GM18867 (cell line): ENCODE data around the gene SLC7A6.
"Not testable (repeated sequence)": the region's sequence is repeated elsewhere in the genome, so short reads cannot be mapped to it uniquely, and the experiment has no call there.

Experiments
- ATAC-seq: cut with Tn5 transposase; IDR thresholded peaks from one replicate; pipeline ENCODE4 v1.9.1; 2021; ENCODE audit warnings: mild to moderate bottlenecking, moderate library complexity; ENCODE audit not compliant: unreplicated experiment

Gene SLC7A6

DNA sequence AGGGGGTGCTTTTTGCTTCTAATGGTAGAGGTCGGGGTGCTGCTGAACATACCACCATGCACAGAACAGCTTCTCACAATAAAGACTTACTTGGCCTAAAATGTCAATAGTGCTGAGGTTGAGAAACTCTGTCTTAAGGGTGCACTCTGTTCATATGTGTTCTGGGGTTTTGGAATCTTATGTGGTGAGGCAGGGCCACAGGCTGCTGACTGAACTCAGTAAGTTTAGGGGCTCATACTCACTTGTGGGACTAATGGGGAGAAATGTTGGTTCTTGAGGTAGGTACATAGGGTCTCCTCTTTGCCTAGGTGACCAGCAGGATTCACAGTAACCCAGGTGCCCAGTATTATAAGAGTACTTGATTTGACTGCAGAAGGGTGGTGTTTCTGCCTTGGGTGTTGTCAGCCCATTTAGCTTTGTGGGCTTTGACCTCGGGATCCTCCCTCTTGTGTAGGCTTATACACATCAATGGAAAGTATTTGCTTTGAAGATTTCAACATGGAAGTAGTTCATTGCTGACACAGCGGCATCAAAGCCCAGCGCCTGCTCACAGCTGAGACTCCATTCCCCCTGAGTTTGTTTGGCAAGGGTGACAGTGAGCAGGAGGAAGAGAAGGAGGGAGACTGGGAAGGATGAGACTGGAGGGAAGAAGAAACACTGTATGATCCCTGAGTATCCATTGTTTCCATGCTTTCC, 17.2 kb downstream of the SLC7A6 start:
- no peak for ATAC-seq

DNA sequence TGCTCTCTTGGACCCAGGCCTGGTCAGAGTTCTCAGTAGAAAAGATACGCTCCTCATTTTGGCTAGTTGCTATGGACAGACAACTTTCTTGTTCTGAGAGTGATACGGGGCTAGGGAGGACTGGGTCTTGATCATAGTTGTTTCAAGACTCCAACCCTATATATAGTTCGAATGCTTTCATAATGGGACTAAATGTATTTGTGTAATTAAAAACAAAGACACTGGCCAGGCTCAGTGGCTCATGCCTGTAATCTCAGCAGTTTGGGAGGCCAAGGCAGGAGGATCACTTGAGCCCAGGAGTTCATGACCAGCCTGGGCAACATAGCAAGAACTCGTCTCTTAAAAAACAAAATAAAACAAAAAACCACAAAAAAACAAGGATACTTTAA, 17.7 kb downstream of the SLC7A6 start:
- ATAC-seq = no peak

DNA sequence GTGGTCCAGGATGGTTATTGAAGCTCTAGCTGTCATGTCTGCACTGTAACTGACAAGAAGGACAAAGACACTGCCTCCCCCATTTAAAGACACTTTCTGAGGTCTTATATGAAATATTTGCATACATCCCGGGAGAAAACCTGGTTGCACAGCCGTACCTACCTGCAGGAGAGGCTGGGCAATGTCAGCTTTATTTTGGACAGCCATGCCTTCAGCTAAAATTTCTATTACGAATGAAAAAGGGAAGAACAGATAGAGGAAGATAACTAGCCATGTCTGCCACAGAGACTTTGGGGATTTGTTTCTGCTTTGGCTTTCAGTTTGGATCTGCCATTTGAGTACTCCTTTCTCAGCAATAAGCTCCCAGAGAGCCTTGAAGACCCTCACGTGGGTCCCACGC, 19.0 kb downstream of the SLC7A6 start:
- no peak for ATAC-seq

DNA sequence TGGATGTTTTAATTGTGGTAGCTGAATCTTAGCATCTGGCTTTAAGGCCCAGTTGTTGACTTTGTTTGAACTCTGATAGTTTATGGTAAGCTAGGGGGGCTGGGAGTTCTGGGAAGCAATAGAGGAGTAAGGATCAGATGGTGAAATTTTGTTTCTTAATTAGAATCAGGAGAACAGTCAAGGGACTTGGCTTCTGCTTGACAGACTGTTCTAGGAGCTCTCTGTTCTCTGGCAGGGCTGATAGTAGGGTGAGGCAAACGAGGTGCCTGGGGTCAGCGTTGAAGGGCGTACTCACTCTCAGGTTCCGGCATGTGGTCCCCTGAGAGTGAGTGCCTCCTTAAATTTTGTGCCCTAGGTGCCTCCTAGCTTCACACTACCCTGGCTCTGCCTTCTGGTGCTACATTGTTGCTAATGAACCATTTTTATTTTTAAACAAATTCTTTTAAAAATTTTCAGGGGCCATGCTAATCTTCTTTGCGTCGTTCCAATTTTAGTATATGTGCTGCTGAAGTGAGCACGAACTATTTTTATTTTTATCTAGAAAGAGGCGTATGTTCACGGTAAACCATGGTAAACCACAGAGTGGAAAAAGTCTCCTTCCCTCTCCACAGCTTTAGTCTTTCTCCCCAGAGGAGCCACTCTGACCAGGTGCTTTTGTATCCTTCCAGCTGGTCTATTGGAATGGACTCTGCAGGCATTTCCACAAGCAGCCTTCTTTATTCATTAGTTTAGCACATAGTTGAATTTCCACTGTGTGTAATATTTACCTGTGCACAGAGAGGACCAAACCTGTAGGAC, 19.7 kb downstream of the SLC7A6 start:
- ATAC-seq = peak; percentile 46

DNA sequence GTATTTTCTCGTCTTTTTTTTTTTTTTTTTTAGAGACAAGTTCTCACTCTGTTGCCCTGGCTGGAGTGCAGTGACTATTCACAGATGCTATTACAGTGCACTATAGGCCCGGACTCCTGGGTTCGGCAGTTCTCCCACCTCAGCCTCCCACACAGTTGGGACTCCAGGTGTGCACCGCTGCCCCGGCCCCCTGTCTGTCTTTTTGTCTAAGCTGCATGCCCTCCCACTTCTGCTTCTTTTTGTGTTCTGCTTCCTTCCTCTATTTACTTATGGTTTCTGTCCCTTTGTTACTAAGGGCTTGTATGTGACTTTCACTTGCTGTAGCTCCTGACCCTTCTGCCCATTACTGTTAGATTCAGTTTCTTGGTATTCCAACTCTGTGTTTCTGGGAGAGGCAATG, 20.5 kb downstream of the SLC7A6 start:
- peak; percentile 59 for ATAC-seq

DNA sequence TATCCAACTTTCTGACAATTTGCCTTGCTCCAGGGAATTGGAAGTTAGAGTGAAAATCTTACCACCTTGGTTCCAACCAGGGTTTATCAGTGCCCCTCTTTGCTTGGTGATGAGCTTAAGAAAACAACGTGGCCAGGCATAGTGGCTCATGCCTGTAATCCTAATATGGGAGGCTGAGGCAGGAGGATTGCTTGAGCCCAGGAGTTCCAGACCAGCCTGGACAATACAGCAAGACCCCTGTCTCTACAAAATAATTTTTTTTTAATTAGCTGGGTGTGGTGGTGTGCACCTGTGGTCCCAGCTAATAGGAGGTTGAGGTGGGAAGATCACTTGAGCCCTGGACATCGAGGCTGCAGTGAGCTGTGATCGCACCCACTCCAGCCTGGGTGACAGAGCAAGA, 21.4 kb downstream of the SLC7A6 start:
- no peak for ATAC-seq

DNA sequence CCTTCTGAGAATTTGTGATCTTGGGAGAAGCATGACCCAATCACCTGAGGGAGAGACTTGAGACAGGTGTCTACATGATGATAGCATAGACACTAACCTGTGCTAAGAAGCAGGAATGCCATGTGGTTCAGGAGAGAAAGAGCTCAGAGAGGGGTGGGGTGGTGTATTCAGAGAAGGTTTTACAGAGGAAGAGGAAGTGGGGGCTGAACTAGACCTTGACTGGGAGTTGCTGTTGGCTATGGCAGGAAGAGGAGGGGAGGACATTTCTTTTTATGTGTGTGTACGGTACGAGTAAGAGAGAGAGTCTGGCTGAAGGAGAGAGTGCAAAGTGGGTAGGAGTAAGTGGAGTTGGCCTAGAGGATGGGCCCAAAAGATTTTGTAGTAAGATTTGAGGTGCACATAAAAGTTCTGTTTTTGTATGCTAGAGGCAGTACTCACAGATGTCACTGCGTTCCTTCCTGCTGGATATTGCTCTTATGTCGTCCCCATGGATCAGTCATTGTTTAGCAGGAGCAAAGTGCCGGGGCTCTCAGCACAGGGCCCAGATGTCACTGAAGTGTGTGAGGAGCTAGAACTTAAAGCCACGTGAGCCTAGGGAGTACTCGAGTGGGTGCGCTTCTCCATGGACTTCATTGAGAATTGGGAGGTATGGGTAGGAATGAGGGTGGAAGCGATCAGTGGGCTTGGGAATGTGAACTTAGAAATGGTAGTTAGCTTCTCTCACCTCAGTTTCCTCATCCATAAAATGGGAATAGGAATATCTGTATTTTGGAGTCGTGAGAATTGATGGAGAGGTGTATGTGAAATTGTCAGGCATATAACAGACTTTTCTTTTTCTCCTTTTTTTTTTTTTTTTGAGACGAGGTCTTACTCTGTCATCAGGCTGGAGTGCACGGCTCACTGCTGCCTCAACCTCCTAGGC, 22.1 kb downstream of the SLC7A6 start:
- ATAC-seq = no peak

DNA sequence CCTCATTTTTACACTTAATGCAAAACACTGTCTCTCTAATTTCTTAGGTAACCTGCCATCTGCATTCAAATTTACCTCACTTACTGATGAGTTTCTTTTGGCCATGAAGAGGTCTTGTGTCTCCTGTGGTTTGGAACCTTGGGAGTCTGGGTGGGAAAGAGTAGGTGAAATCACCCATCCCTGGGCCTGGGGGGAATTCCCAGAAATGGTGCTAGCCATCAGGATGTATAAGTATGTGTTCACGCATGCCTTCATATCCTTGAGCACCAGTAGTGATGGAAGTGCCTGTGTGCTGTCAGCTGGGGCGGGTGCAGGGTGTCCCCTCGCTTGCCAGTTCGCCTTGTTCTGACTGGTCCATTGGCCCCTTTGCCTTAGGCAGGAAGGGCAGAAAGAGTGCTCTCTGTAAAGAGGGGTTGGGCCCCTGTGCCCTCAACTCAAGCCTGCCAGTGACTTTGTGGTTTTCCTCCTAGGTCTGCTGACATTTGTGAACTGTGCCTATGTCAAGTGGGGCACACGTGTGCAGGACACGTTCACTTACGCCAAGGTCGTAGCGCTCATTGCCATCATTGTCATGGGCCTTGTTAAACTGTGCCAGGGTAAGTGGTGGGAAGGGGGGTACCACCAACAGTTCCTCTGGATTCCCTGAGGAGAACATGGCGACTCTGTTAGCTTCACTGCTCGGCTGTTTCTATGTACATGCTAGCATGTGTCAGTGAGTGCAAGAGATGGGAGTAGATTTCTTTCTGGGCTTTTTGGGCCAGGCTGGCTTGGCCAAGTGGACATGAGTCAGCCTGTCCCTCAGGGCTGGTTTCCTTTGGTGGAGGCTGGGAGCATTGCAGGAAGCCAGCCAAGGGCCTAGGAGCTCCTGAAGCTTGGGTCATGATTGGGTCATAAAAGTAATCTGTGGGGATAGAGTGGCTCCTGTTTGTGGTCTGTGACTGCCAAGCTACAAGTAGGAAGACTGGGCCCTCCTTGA, 23.2 kb downstream of the SLC7A6 start:
- no peak for ATAC-seq

DNA sequence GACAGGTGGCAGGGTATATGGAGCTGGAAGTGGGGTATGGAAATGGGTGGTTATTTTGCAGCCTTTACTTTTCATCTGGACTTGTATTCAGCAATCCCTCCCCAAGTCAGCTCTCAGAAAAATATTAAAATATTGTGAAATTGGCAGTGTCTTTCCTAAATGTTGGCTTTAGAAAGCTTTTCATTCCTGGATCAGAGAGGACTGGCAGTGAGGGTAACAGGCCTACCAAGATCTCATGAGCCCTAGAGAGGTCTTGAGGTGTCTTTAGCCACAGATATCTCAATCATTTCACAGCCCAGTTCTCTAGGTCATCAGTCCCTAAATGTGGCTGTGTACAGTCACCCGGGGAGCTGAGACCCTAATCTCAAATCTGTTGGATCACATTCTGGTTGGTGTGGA, 23.9 kb downstream of the SLC7A6 start:
- no peak for ATAC-seq

DNA sequence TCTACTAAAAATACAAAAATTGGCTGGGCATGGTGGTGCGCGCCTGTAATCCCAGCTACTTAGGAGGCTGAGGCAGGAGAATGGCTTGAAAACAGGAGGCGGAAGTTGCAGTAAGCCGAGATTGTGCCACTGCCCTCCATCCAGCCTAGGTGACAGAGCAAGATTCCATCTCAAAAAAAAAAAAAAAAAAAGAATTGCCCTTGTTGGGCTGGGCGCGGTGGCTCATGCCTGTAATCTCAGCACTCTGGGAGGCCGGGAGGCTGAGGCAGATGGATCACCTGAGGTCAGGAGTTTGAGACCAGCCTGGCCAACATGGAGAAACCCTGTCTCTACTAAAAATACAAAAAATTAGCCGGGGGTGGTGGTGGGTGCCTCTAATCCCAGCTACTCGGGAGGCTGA, 24.5 kb downstream of the SLC7A6 start:
- not testable (repeated sequence) for ATAC-seq

DNA sequence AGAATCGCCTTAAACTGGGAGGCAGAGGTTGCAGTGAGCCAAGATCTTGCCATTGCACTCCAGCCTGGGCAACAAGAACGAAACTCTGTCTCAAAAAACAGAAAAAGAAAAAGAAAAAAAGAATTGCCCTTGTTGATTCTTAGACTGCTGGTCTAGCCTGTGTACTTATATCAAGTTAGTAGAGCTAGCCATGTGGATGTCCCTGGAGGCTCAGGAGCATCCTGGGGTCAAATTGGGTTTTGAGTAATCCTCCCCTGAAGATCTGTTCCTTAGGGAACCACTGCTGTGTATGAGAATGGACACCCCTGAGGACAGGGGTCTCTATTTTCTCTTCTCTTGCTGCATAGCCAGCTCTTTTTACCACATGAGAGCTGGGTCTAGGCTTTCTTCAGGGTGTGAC, 24.9 kb downstream of the SLC7A6 start:
- ATAC-seq = no peak

DNA sequence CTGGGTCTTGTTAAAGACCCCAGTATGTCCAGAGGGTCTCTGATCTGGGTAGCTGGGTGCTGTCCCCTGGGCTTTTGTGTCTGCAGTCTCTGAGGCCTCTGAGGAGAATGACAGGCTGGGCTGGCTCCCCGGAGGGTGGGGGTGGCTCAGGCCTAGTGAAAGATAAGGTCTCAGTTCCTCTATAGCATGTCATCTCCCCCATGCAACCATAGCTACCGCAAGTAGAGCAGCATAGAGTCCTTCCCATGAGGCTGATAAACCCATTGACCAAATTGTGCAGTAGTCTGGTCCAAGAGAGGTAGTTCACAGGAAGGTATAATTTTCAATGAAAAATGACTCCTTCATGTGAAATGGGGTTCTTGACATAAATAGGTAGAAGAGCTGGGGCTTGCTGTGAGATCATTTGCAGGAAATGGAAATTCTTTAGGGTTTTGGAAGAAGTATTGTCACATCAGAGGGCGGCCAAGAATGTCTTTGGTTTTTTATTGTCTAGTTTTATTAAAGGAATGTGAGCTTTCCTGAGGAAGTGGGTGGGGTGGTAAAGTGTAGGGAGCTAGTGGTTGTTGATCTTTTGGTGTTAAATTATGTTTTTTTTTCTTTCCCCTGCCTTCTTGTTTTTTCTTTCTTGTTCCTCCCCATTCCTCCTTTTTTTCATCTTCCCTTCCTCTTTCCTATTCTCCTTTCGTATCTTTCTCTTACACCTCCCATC, 25.4 kb downstream of the SLC7A6 start:
- ATAC-seq = peak; percentile 74

DNA sequence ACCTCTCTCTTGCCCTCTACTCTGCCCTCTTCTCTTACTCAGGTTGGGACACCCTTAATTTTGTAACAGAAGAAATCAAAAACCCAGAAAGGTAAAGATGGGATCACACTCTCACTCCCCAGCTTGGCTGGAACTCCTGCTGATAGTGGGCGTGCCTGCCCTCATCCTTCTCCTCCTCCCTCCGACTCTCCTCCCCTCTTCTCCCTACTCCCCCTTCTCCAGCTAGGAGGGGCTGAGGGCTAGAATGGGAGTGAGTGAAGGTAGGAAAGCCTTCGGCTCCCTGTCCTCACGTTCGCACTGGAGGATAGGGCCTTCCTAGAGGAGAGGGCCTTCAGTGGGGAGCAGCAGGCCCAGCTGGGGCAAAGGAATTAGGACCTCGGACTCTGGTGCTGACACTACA, 26.1 kb downstream of the SLC7A6 start:
- no peak for ATAC-seq

DNA sequence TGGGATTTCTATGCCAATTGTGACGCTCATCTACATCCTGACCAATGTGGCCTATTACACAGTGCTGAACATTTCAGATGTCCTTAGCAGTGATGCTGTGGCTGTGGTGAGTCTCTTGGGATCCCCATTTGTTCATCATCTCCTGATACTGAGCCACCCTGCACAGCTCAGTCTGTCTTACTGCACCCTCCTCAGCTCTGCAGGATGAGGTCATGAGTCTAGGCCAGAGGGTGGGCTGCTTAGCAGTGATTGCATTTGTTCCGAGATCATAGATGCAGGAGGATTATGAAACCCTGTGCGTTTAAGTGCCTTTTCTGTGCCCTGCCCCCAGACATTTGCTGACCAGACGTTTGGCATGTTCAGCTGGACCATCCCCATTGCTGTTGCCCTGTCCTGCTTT, 26.9 kb downstream of the SLC7A6 start:
- no peak for ATAC-seq

DNA sequence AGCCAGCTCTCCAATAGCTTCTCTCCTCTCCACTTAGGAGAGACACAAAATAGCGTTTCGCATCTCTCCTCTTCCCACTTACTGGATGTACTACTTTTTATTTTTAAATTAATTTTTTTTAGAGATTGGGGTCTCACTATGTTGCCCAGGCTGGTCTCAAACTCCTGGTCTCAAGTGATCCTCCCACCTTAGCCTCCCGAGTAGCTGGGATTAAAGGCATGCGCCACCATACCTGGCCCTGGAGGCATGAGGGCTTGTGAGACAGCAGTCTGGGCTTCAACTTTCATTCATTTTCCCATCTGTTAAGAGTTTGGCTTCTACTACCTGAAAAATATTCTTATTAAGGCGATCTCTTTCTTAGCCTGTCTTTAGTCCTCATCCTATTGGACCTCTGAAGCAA, 28.1 kb downstream of the SLC7A6 start:
- no peak for ATAC-seq

DNA sequence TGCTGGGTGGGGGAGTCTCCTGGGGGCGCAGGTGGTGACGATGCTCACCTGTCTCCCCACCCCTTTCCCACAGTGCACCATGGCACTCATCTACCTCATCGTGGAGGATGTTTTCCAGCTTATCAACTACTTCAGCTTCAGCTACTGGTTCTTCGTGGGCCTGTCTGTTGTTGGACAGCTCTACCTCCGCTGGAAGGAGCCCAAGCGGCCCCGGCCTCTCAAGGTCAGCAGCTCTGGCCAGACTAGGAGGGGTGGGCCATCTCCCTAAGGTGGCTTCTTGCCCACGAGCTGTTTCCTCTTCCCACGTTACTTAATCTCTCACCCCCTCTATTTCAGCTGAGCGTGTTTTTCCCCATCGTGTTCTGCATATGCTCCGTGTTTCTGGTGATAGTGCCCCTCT, 32.0 kb downstream of the SLC7A6 start:
- ATAC-seq = no peak

DNA sequence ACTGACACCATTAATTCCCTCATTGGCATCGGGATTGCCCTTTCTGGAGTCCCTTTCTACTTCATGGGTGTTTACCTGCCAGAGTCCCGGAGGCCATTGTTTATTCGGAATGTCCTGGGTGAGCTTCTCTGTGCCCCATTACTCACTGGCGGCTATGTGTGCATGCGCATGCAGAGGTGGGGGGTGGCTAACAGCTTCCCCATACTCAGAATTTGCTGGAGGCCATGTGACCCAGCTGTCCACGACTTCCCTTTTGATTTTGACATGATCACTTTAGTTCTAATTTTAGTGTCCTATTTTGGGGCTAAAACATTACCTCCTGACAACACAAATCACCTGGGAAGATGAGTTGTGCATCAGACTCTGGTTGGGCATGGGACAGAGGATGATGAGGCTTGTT, 32.4 kb downstream of the SLC7A6 start:
- no peak for ATAC-seq

DNA sequence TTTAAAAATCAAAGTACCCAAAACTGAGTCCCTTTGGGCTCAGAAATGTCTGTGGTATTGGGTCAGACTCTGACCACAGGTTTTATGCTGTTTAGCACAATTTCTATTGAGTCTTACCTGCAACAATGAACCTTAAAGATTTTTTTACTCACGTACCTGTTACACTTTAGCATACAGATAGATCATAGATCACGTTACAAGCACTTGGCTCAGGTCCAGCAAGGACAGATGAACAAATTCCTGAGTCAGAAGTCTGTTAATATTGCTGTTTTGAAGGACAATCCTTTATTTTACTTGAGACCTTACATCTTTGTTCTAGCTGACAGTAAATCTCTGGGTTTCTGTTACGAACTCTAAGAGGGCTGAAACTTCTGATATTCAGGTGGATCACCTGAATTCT, 33.6 kb downstream of the SLC7A6 start:
- no peak for ATAC-seq

DNA sequence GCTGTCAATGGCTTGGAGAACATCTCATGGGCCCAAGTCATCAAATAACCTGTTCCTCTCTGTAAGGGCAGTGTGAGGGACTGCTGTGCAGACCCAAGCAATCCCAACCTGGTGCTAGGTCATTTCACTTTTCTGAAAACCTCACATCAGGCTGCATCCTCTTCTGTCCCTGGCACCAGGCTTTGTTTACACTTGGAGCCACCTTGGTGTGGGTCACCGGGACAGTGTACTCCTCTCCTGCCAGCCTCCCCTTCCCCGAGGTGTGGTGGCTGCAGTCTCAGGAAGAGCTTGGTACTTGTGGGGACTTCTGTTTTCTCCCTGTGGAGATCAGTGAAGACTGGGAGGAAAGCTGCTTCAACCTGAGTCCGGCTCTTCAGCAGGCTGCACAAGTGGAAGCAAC, 34.0 kb downstream of the SLC7A6 start:
- ATAC-seq = no peak
